Pancreas (tissue), 10 donors: ENCODE data around the gene PNMA8C. TPM values are rescaled to one million over a fixed set of nuclear protein-coding genes. Genes with fewer than 3 reads are reported as not detected.
"Not testable (repeated sequence)": the region's sequence is repeated elsewhere in the genome, so short reads cannot be mapped to it uniquely, and the experiment has no call there.

Experiments used
- ATAC-seq, 4 donors: fragments of 200-7000 bp; cut with Tn5 transposase; one replicate each; pipeline versions ENCODE4 v1.8.0 to v1.9.1; 2020; ENCODE audit warnings: mild to moderate bottlenecking in 4 of 4, moderate library complexity in 4 of 4
- DNase-seq, 6 donors: peaks; one replicate each; pipeline ENCODE4 v3.0.0-alpha.2; 2020
- FAIRE-seq: peaks from 2 replicates; lab custom pipeline; 2012; peaks lifted over from hg19 to GRCh38; lab: Jason Lieb, UNC
- H3K27ac ChIP-seq, 4 donors: fragments of 200-600 bp; sonication (generic); 1 replicate in 3 of 4; 2 replicates in 1 of 4; pipeline versions ENCODE4 v1.5.0 to v1.8.0; 2020
- H3K27me3 ChIP-seq, 4 donors: fragments of 200-600 bp; one replicate each; pipeline ENCODE4 v1.8.0; 2021
- H3K36me3 ChIP-seq, 3 donors: fragments of 200-600 bp; sonication (generic) in 1 of 3; one replicate each; pipeline versions ENCODE4 v1.5.0 to v1.8.0; 2020 to 2021
- H3K4me1 ChIP-seq, 3 donors: fragments of 200-600 bp; one replicate each; pipeline ENCODE4 v1.8.0; 2021
- H3K4me3 ChIP-seq, 4 donors: fragments of 200-600 bp; sonication (generic) in 2 of 4; one replicate each; pipeline versions ENCODE4 v1.5.0 to v1.8.0; 2020 to 2021
- H3K9me3 ChIP-seq, 4 donors: fragments of 200-600 bp; one replicate each; pipeline ENCODE4 v1.8.0; 2021
- WGBS, 2 donors: extraction: QIAGEN DNeasy Blood & Tissue Kit; methylation state at CpG; one replicate each; pipeline ENCODE4 v1.1.7; 2013; 5-methylcytosine and 5-hydroxymethylcytosine counted together
- intact Hi-C, 3 donors: fragments of 100-400 bp; cut with DNase I; formaldehyde crosslinking; loops; one replicate each; pipeline versions ENCODE4 v1.11.1 to v1.14.2; 2022
- polyA plus RNA-seq, 2 donors: library from polyadenylated mRNA; stranded (reverse); fragments of 200-250 nt; gene quantifications; one replicate each; pipeline ENCODE4 v1.2.3, GENCODE V29; 2013
- total RNA-seq, 6 donors: library from RNA; stranded (reverse); fragmentation: NEBNext Ultra II Directional in 4 of 6; extraction: Animal tissue kit (Norgen Biotek cat#: 25700) in 4 of 6; gene quantifications; one replicate each; pipeline versions ENCODE4 v1.2.1 to v1.2.4, GENCODE V29; 2021 to 2023
- TF ChIP-seq, protein P1 (sequence below), 4 donors: fragments of 200-600 bp; sonication (generic) in 3 of 4; IDR thresholded peaks; one replicate each; pipeline versions ENCODE4 v1.5.0 to v1.8.0; 2021; ENCODE audit warnings: antibody characterized with exemption in 4 of 4
- donor health status: healthy with polysubstance abuse.
- donor health status: DM: no; HTN: no; CAD: no; lungs with moderate emphysema.
- donor health status: DM: no; HTN: no; CAD: no.
- donor health status: control.
- donor health status: control.
- donor health status: Bipolar disorder and iron deficiency.
- donor health status: DM: yes; HTN: yes; CAD: no.
- donor health status: DM: no; HTN: no; CAD: no.
- donor health status: DM: no; HTN: no; CAD: no.
- donor health status: DM: yes; HTN: yes; CAD: no.

The PNMA8C gene
- total and polyA plus RNA-seq, 8 donors: 0.08 to 0.61 (median 0.14) TPM; not detected in 2

DNA sequence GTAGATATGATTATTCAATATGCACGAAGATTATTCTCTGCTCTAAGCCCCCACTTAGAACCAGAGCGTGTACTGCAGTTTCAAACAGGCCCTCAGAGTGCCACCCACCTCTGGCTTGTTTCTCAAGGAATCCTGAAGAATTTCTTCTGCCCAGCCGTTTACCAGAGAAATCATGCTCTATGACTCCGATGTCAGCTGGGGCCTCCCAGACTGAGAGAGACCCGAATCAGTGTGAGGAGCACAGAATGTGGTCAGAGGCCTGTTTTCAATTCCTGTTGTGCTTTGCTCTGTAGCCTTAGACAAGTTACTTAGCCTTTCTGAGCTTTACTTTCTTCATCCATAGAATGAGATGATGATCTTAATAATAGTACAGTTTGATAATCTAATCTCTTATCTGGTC is 5.5 kb downstream of the PNMA8C start:
- peaks cover 0 to 7% (median 3%) of the 10 kb centered on the region in 3 donors for H3K4me1 ChIP-seq
- H3K27me3 ChIP-seq: no peaks in the 10 kb centered on the region
- no peak for ATAC-seq
- TF ChIP-seq, protein P1, sequence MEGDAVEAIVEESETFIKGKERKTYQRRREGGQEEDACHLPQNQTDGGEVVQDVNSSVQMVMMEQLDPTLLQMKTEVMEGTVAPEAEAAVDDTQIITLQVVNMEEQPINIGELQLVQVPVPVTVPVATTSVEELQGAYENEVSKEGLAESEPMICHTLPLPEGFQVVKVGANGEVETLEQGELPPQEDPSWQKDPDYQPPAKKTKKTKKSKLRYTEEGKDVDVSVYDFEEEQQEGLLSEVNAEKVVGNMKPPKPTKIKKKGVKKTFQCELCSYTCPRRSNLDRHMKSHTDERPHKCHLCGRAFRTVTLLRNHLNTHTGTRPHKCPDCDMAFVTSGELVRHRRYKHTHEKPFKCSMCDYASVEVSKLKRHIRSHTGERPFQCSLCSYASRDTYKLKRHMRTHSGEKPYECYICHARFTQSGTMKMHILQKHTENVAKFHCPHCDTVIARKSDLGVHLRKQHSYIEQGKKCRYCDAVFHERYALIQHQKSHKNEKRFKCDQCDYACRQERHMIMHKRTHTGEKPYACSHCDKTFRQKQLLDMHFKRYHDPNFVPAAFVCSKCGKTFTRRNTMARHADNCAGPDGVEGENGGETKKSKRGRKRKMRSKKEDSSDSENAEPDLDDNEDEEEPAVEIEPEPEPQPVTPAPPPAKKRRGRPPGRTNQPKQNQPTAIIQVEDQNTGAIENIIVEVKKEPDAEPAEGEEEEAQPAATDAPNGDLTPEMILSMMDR (IDR thresholded peaks at IDR 0.05): no peak
- H3K27ac ChIP-seq: no peak overlapping the region
- intact Hi-C loops: no loop called here
- no peak for FAIRE-seq
- 68 to 74% methylated on average over 5 of the region's 5 CpGs for WGBS, 2 donors
- H3K4me3 ChIP-seq: no peak overlapping the region
- H3K9me3 ChIP-seq: no peaks in the 10 kb centered on the region
- no peak for DNase-seq
- H3K36me3 ChIP-seq: no peaks in the 10 kb centered on the region

DNA sequence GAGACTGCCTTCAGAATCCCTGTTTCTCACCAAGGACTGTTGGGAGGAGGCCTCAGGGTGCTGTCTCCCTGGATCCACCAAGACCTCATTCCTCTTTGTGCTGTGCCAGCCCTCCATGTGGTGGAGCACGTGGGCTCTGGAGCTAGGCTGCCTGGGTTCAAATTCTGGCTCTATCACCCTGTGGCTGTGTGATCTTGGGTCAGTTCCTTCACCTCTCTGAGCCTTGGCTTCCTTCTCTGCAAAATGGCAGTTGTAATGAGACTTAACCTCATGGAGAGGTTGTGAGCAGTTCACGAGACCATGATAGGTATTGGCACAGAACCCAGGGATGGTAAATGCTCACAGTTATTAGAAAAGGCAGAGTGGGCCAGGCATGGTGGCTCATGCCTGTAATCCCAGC is 6.4 kb downstream of the PNMA8C start:
- Histone ChIP-seq H3K27ac (no peak overlapping the region), H3K9me3 (no peaks in the 10 kb centered on the region), H3K36me3 (no peaks in the 10 kb centered on the region), H3K4me3 (no peak overlapping the region), H3K27me3 (no peaks in the 10 kb centered on the region), H3K4me1 (peaks cover 0 to 7% (median 3%) of the 10 kb centered on the region in 3 donors)
- TF ChIP-seq, protein P1 (IDR thresholded peaks at IDR 0.05): no peak
- FAIRE-seq (no peak), DNase-seq (no peak), ATAC-seq (no peak)
- WGBS, 2 donors: 71 to 75% methylated on average over 2 of the region's 2 CpGs
- intact Hi-C loops: no loop called here

DNA sequence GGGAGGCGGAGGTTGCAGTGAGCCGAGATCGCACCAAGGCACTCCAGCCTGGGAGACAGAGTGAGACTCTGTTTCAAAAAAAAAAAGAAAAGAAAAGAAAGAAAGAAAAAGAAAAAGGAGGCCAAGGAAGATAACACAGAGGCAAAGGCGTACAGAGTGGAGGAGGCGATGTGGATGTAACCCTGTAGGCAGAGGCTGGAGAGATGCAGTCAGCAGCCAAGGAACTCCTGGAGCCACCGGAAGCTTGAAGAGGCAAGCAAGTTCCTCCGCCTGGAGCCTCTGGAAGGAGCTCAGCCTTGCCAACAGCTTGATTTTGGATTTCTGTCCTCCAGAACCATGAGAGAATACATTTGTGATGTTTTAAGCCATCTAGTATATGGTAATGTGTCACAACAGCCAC is 8.7 kb downstream of the PNMA8C start:
- H3K36me3 ChIP-seq: no peaks in the 10 kb centered on the region
- peaks cover 0 to 7% (median 3%) of the 10 kb centered on the region in 3 donors for H3K4me1 ChIP-seq
- 88% methylated on average over 7 of the region's 7 CpGs for WGBS, 2 donors
- no peak for ATAC-seq
- FAIRE-seq: no peak
- H3K27me3 ChIP-seq: no peaks in the 10 kb centered on the region
- intact Hi-C loops: no loop called here
- H3K9me3 ChIP-seq: no peaks in the 10 kb centered on the region
- TF ChIP-seq, protein P1 (IDR thresholded peaks at IDR 0.05): no peak
- H3K27ac ChIP-seq: no peak overlapping the region
- H3K4me3 ChIP-seq: no peak overlapping the region
- peak in 1 of 6 donors; percentile 10 for DNase-seq

DNA sequence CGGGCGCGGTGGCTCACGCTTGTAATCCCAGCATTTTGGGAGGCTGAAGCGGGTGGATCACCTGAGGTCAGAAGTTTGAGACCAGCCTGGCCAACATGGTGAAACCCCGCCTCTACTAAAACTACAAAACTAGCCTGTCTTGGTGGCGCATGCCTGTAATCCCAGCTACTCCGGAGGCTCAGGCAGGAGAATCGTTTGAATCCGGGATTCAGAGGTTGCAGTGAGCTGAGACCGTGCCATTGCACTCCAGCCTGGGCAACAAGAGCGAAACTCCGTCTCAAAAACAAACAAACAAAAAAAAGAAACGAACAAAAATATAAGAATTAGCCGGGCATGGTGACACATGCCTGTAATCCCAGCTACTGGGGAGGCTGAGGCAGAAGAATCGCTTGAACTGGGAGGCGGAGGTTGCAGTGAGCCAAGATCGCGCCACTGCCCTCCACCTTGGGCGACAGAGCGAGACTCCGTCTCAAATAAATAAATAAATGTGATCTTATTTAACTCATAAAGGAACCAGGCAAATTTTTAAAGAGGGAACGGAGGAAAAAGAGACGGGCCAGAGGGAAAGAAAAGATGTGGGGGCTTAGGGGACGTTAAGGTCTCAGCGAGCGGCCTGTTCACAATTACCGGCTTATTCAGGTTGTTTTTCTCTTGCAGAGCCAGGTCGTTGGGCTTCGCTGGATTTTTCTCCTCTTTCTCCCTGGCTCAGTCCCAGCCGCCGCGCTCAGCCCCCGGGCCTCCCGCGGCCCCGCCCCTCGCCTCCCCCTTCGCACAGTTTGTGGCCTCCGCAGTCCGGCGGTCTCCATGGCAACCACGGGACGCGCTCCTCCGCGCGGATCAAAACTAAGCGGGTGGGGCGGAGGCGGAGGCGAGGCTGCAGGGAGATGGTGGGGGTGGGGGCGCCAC is 12.7 kb downstream of the PNMA8C start:
- 24 to 27% methylated on average over 45 to 53 of the region's 53 CpGs for WGBS, 2 donors

DNA sequence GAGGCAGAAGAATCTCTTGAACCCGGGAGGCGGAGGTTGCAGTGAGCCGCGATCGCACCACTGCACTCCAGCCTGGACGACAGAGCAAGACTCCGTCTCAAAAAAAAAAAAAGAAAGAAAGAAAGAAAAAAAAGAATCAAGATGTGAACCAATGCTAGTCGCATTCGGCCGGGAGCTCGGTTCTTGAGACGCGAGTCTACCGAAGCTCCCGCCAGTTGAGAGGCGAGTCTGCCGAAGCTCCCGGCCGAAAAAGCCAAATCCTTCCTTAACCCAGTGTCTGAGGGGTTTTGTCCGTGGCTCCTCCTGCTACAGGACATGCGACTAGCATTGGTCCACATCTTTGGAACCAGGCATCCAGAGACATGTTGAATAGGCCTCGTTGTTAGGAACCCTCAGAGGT is 13.8 kb downstream of the PNMA8C start:
- H3K9me3 ChIP-seq, H3K36me3 ChIP-seq, ATAC-seq, H3K27ac ChIP-seq, FAIRE-seq, intact Hi-C loops, H3K27me3 ChIP-seq, H3K4me3 ChIP-seq: not testable (repeated sequence)
- H3K4me1 ChIP-seq: peaks cover 3 to 18% (median 10%) of the 10 kb centered on the region in 3 donors
- peak in 1 of 6 donors; percentile 18 for DNase-seq
- 95 to 96% methylated on average over 22 of the region's 22 CpGs for WGBS, 2 donors

More for the DNA sequence above, 12.7 kb downstream of the PNMA8C start:
- FAIRE-seq, H3K4me1 ChIP-seq, H3K36me3 ChIP-seq, H3K27me3 ChIP-seq, H3K9me3 ChIP-seq, intact Hi-C loops: not testable (repeated sequence)
- peak overlapping the region in 2 of 4 donors; percentile 8 to 24 for H3K4me3 ChIP-seq
- DNase-seq (peak; percentile 84 to 97 (median 92)), ATAC-seq (peak; percentile 53 to 75 (median 64))
- peak overlapping the region in 3 of 4 donors; percentile 43 to 80 (median 58) for H3K27ac ChIP-seq
